ENCODE data around the gene LRRC27.

GRCh38 chr10:132418527-132419416, 86.8 kb downstream of the LRRC27 start:
- TF ChIP-seq, protein P1, sequence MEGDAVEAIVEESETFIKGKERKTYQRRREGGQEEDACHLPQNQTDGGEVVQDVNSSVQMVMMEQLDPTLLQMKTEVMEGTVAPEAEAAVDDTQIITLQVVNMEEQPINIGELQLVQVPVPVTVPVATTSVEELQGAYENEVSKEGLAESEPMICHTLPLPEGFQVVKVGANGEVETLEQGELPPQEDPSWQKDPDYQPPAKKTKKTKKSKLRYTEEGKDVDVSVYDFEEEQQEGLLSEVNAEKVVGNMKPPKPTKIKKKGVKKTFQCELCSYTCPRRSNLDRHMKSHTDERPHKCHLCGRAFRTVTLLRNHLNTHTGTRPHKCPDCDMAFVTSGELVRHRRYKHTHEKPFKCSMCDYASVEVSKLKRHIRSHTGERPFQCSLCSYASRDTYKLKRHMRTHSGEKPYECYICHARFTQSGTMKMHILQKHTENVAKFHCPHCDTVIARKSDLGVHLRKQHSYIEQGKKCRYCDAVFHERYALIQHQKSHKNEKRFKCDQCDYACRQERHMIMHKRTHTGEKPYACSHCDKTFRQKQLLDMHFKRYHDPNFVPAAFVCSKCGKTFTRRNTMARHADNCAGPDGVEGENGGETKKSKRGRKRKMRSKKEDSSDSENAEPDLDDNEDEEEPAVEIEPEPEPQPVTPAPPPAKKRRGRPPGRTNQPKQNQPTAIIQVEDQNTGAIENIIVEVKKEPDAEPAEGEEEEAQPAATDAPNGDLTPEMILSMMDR (conservative IDR thresholded peaks at IDR 0.05 in 1 of 2, IDR thresholded peaks at IDR 0.05 in 1 of 2; ENCODE audit: low read depth in 1 of 2, low read length in 2 of 2) = no peak
- TF ChIP-seq EZH2 (IDR thresholded peaks at IDR 0.05; ENCODE audit: low read length, missing control alignments) = no peak
